Activated CD4-positive, alpha-beta T cell treated with anti-CD3 and anti-CD28 coated beads, Interleukin-2, amount 50 U/mL, for 1 hour (primary cell): ENCODE results near the gene MXI1.
"Not testable (repeated sequence)": the region's sequence is repeated elsewhere in the genome, so short reads cannot be mapped to it uniquely, and the experiment has no call there.

Experiments used
- DNase-seq: peaks from one replicate; pipeline ENCODE4 v3.0.0-alpha.2; 2020

The MXI1 gene

GRCh38 chr10:110324805-110325280 is 117.4 kb downstream of the MXI1 start:
- DNase-seq: no peak

- DNase-seq: no peak
These were observed 119.1 kb downstream of the MXI1 start for GRCh38 chr10:110326351-110327032.

- DNase-seq: no peak
These were observed 120.0 kb downstream of the MXI1 start for GRCh38 chr10:110327262-110327914.

GRCh38 chr10:110330675-110331074 is 123.3 kb downstream of the MXI1 start:
- DNase-seq: no peak

GRCh38 chr10:110331226-110331795 is 123.9 kb downstream of the MXI1 start:
- not testable (repeated sequence) for DNase-seq

GRCh38 chr10:110334061-110334656 is 126.8 kb downstream of the MXI1 start:
- DNase-seq: no peak

- DNase-seq: no peak
These were observed 128.1 kb downstream of the MXI1 start for GRCh38 chr10:110335314-110336064.

- DNase-seq: no peak
These were observed 128.8 kb downstream of the MXI1 start for GRCh38 chr10:110336111-110336721.
